Measurements from ENCODE around the gene ATPAF1.

ATPAF1 gene

DNA sequence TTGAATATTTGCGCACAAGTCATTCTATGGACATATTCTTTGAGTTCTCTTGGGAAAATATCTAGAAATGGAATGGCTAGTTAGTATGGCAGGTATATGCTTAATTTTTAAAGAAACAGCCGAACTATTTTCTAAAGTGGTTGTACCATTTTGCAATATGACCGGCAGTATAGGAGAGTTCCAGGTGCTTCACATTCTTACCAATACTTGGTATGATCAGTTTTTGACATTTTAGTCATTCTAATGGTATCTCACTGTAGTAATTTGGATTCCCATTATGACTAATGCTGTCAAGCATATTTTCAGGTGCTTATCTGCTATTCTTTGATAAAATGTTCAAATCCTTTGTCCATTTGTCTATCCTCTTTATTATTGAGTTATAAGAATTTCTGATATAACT lies 20.6 kb downstream of the ATPAF1 start:
- Histone ChIP-seq H3F3A (ENCODE audit: low read depth) (peaks cover 5% of the 10 kb centered on the region; the same call in 1 of the 2 replicates), H3K36me3 (ENCODE audit: insufficient read depth, low read length) (peaks cover 9% of the 10 kb centered on the region; the same call in 1 of the 2 replicates), H3K9ac (ENCODE audit: low read depth, low read length, poor library complexity, severe bottlenecking) (no peak overlapping the region), H3K9me2 (replicated peaks; ENCODE audit: low read depth, low read length) (no peaks in the 10 kb centered on the region), H4K20me1 (ENCODE audit: insufficient read depth, low read length, poor library complexity, severe bottlenecking) (no peaks in the 10 kb centered on the region), H2AFZ (ENCODE audit: low read length) (no peak overlapping the region), H3K9me3 (ENCODE audit: insufficient read depth, low read depth, low read length) (peaks cover 5% of the 10 kb centered on the region; the same call in 1 of the 2 replicates), H3K27me3 (ENCODE audit: insufficient read depth, low read length, poor library complexity, severe bottlenecking) (no peaks in the 10 kb centered on the region), H3K4me1 (ENCODE audit: insufficient read depth, low read length, poor library complexity, severe bottlenecking) (peaks cover 9% of the 10 kb centered on the region), H3K4me3 (ENCODE audit: low read length, poor library complexity, severe bottlenecking) (no peak overlapping the region), H3K4me2 (ENCODE audit: low read depth, low read length, poor library complexity, severe bottlenecking) (no peak overlapping the region), H3K79me2 (ENCODE audit: insufficient read depth, low read length) (no peaks in the 10 kb centered on the region)
- no peak for TF ChIP-seq EZH2phosphoT487 (IDR thresholded peaks at IDR 0.05; ENCODE audit: borderline replicate concordance)
- TF ChIP-seq, protein P1, sequence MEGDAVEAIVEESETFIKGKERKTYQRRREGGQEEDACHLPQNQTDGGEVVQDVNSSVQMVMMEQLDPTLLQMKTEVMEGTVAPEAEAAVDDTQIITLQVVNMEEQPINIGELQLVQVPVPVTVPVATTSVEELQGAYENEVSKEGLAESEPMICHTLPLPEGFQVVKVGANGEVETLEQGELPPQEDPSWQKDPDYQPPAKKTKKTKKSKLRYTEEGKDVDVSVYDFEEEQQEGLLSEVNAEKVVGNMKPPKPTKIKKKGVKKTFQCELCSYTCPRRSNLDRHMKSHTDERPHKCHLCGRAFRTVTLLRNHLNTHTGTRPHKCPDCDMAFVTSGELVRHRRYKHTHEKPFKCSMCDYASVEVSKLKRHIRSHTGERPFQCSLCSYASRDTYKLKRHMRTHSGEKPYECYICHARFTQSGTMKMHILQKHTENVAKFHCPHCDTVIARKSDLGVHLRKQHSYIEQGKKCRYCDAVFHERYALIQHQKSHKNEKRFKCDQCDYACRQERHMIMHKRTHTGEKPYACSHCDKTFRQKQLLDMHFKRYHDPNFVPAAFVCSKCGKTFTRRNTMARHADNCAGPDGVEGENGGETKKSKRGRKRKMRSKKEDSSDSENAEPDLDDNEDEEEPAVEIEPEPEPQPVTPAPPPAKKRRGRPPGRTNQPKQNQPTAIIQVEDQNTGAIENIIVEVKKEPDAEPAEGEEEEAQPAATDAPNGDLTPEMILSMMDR (conservative IDR thresholded peaks at IDR 0.05; ENCODE audit: low read length): no peak

DNA sequence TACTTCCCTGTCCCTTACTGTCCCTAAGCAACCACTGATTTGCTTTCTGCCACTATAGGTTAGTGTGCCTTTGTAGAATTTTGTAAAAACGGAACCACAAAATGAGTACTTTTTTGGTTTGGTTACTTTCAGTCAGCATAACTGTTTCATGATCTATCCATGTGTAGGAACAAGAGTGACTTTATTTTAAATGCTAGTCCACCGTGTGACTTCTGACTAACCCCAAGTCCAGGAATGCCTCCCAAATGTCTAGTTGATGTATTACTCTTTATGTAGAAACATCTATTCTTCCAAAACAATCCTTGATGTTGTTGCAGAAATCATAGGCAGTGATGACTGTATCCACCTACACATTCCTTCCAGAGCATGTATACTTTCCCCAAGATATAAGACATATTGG lies 21.3 kb downstream of the ATPAF1 start:
- H4K20me1 ChIP-seq (ENCODE audit: insufficient read depth, low read length, poor library complexity, severe bottlenecking): no peaks in the 10 kb centered on the region
- H3K36me3 ChIP-seq (ENCODE audit: insufficient read depth, low read length): peaks cover 9% of the 10 kb centered on the region; the same call in 1 of the 2 replicates
- H3K4me1 ChIP-seq (ENCODE audit: insufficient read depth, low read length, poor library complexity, severe bottlenecking): peaks cover 1% of the 10 kb centered on the region
- H2AFZ ChIP-seq (ENCODE audit: low read length): no peak overlapping the region
- H3K9me3 ChIP-seq (ENCODE audit: insufficient read depth, low read depth, low read length): peaks cover 5% of the 10 kb centered on the region; the same call in 1 of the 2 replicates
- no peak overlapping the region for H3K4me3 ChIP-seq (ENCODE audit: low read length, poor library complexity, severe bottlenecking)
- H3K9ac ChIP-seq (ENCODE audit: low read depth, low read length, poor library complexity, severe bottlenecking): no peak overlapping the region
- TF ChIP-seq EZH2phosphoT487 (IDR thresholded peaks at IDR 0.05; ENCODE audit: borderline replicate concordance): no peak
- TF ChIP-seq, protein P1 (conservative IDR thresholded peaks at IDR 0.05; ENCODE audit: low read length): no peak
- no peaks in the 10 kb centered on the region for H3K9me2 ChIP-seq (replicated peaks; ENCODE audit: low read depth, low read length)
- no peaks in the 10 kb centered on the region for H3F3A ChIP-seq (ENCODE audit: low read depth)
- H3K27me3 ChIP-seq (ENCODE audit: insufficient read depth, low read length, poor library complexity, severe bottlenecking): no peaks in the 10 kb centered on the region
- H3K79me2 ChIP-seq (ENCODE audit: insufficient read depth, low read length): no peaks in the 10 kb centered on the region
- H3K4me2 ChIP-seq (ENCODE audit: low read depth, low read length, poor library complexity, severe bottlenecking): no peak overlapping the region

DNA sequence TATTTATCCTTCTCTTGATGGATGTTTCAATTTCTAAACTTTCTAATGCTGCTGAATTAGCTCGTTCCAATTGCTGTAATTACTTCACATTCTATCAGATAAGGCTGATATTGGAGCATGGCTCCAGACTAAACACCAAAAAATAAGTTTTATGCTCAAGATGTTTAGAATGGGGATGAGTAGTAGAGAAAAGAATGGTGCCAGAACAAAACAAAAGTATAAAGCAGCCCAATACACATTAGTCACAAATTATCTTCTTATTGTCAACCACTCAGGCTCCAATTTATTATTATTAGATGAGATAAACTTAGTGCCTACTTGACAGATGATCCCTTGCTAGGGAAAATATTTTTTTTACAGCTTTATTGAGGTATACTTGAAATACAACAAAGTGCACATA lies 21.8 kb downstream of the ATPAF1 start:
- Histone ChIP-seq H3K4me2 (ENCODE audit: low read depth, low read length, poor library complexity, severe bottlenecking) (no peak overlapping the region), H3K4me3 (ENCODE audit: low read length, poor library complexity, severe bottlenecking) (no peak overlapping the region), H3K36me3 (ENCODE audit: insufficient read depth, low read length) (peaks cover 9% of the 10 kb centered on the region; the same call in 1 of the 2 replicates), H3K27me3 (ENCODE audit: insufficient read depth, low read length, poor library complexity, severe bottlenecking) (no peaks in the 10 kb centered on the region), H2AFZ (ENCODE audit: low read length) (no peak overlapping the region), H4K20me1 (ENCODE audit: insufficient read depth, low read length, poor library complexity, severe bottlenecking) (no peaks in the 10 kb centered on the region), H3K79me2 (ENCODE audit: insufficient read depth, low read length) (no peaks in the 10 kb centered on the region), H3K9ac (ENCODE audit: low read depth, low read length, poor library complexity, severe bottlenecking) (no peak overlapping the region), H3K9me2 (replicated peaks; ENCODE audit: low read depth, low read length) (no peaks in the 10 kb centered on the region), H3K9me3 (ENCODE audit: insufficient read depth, low read depth, low read length) (peaks cover 5% of the 10 kb centered on the region; the same call in 1 of the 2 replicates), H3K4me1 (ENCODE audit: insufficient read depth, low read length, poor library complexity, severe bottlenecking) (no peaks in the 10 kb centered on the region), H3F3A (ENCODE audit: low read depth) (no peaks in the 10 kb centered on the region)
- no peak for TF ChIP-seq EZH2phosphoT487 (IDR thresholded peaks at IDR 0.05; ENCODE audit: borderline replicate concordance)
- TF ChIP-seq, protein P1 (conservative IDR thresholded peaks at IDR 0.05; ENCODE audit: low read length): no peak
